Neural crest cell (in vitro differentiated cells): ENCODE data around the gene CASD1. TPM values are rescaled to one million over a fixed set of nuclear protein-coding genes. Genes with fewer than 3 reads are reported as not detected.

Source experiments
- DNase-seq: peaks from one replicate; pipeline ENCODE4 v3.0.0; 2021; ENCODE audit warnings: low read depth, mixed read lengths, low spot score
- H3K27ac Mint-ChIP-seq: one replicate; pipeline ENCODE4 v1.8.0; 2021; ENCODE audit warnings: mild to moderate bottlenecking, mixed read lengths; ENCODE audit not compliant: unreplicated experiment
- H3K27me3 Mint-ChIP-seq: 2 replicates; pipeline ENCODE4 v1.8.0; 2021; ENCODE audit warnings: low read depth, mild to moderate bottlenecking, mixed read lengths
- H3K36me3 Mint-ChIP-seq: 2 replicates; pipeline ENCODE4 v1.8.0; 2021; ENCODE audit warnings: low read depth, mild to moderate bottlenecking, mixed read lengths
- H3K4me1 Mint-ChIP-seq: 2 replicates; pipeline ENCODE4 v1.8.0; 2021; ENCODE audit warnings: mixed read lengths
- H3K4me3 Mint-ChIP-seq: one replicate; pipeline ENCODE4 v1.8.0; 2021; ENCODE audit warnings: mild to moderate bottlenecking, mixed read lengths
- H3K9me3 Mint-ChIP-seq: 2 replicates; pipeline ENCODE4 v1.8.0; 2021; ENCODE audit warnings: mixed read lengths
- CTCF ChIP-seq: fragments of 200-600 bp; sonication (generic); conservative IDR thresholded peaks from 2 replicates; pipeline ENCODE4 v1.5.0; 2021; ENCODE audit warnings: antibody characterized with exemption, mild to moderate bottlenecking
- total RNA-seq: library from RNA; stranded (reverse); gene quantifications from 2 replicates; pipeline ENCODE4 v1.2.1, GENCODE V29; 2021

CASD1 gene
- total RNA-seq, 1 donor from 2014 or later, result 40.2 TPM

- Mint-ChIP-seq H3K27ac (no peak overlapping the region), H3K9me3 (peaks cover 17% of the 10 kb centered on the region), H3K27me3 (no peaks in the 10 kb centered on the region), H3K36me3 (peaks cover 41% of the 10 kb centered on the region), H3K4me3 (no peak overlapping the region), H3K4me1 (no peaks in the 10 kb centered on the region)
- no peak for TF ChIP-seq CTCF
- no peak for DNase-seq
These were observed 71.0 kb downstream of the CASD1 start for GRCh38 chr7:94580601-94581000.

GRCh38 chr7:94584113-94584512 is 74.5 kb downstream of the CASD1 start:
- TF ChIP-seq CTCF, result no peak
- no peak overlapping the region for H3K4me3 Mint-ChIP-seq
- peaks cover 28% of the 10 kb centered on the region for H3K36me3 Mint-ChIP-seq
- DNase-seq, result no peak
- H3K27ac Mint-ChIP-seq, result no peak overlapping the region
- H3K27me3 Mint-ChIP-seq, result no peaks in the 10 kb centered on the region
- H3K4me1 Mint-ChIP-seq, result no peaks in the 10 kb centered on the region
- peaks cover 15% of the 10 kb centered on the region for H3K9me3 Mint-ChIP-seq

DNA sequence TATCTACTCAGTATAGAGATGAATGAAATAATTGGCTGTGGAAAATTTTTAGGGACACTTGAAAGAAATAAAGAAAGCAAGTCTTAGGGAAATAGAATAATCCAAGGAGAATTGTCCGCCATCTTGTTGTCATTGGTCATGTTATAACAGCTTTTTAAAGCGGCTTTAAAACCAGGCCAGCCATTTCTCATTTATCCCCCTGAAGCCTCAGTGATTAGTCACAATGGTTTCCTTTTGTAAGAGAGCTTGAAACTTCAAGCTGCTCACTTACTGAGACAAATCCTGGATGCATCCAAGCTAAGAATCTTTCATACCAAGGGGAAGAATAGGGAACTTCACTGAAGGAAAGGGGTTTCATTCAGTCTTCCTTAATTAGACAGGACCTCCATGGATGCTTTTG is 78.5 kb downstream of the CASD1 start:
- Mint-ChIP-seq H3K27ac (no peak overlapping the region), H3K4me3 (no peak overlapping the region)
- no peak for TF ChIP-seq CTCF

DNA sequence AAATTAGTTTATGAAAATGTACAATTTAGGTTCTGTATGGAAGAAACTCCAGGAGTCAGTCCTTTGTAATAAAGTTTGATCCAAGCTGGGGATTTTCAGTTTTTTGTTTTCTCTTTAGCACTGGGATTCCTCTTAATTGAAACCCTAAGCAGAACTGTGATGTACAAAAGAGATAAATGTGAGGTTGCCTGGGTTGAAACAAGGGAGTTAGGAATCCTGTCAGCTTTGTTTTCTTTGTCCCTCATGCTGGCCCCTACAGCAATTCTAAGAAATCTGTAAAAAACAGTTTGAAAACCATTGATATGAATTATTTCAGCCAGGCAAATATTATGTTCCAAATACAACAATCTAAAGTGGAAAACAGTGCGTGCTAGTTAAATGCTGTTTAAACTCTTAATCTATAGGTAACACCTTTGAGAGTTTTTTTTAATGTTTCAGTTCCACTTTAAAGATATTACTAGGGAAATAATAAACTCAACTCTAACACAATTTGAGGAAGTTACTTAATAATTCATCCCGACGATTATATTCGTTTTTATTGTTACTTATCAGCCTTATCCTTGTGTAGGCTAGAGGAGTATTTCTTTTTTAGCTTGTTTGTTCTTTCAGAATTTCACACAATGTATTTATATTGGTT is 81.0 kb downstream of the CASD1 start:
- H3K27ac Mint-ChIP-seq, result no peak overlapping the region
- H3K9me3 Mint-ChIP-seq, result peaks cover 3% of the 10 kb centered on the region
- TF ChIP-seq CTCF, result no peak
- no peaks in the 10 kb centered on the region for H3K27me3 Mint-ChIP-seq
- no peak overlapping the region for H3K4me3 Mint-ChIP-seq
- peaks cover 12% of the 10 kb centered on the region for H3K4me1 Mint-ChIP-seq
- DNase-seq, result no peak
- peaks cover 28% of the 10 kb centered on the region for H3K36me3 Mint-ChIP-seq

More for the DNA sequence above, 78.5 kb downstream of the CASD1 start:
- no peak for DNase-seq
- H3K9me3 Mint-ChIP-seq, result peaks cover 3% of the 10 kb centered on the region
- peaks cover 12% of the 10 kb centered on the region for H3K4me1 Mint-ChIP-seq
- H3K27me3 Mint-ChIP-seq, result no peaks in the 10 kb centered on the region
- H3K36me3 Mint-ChIP-seq, result peaks cover 23% of the 10 kb centered on the region

GRCh38 chr7:94591176-94591575 is 81.6 kb downstream of the CASD1 start:
- TF ChIP-seq CTCF, result no peak
- no peak overlapping the region for H3K4me3 Mint-ChIP-seq
- H3K9me3 Mint-ChIP-seq, result peaks cover 3% of the 10 kb centered on the region
- peaks cover 12% of the 10 kb centered on the region for H3K4me1 Mint-ChIP-seq
- H3K27me3 Mint-ChIP-seq, result no peaks in the 10 kb centered on the region
- H3K27ac Mint-ChIP-seq, result no peak overlapping the region
- H3K36me3 Mint-ChIP-seq, result peaks cover 31% of the 10 kb centered on the region
- no peak for DNase-seq
